PC-3 (cell line): ENCODE data around the gene ALDH5A1. TPM values are rescaled to one million over a fixed set of nuclear protein-coding genes. Genes with fewer than 3 reads are reported as not detected.

Experiments used
- ATAC-seq: fragments of 200-7000 bp; cut with Tn5 transposase; 2 replicates; pipeline ENCODE4 v1.9.1; 2020; ENCODE audit warnings: mild to moderate bottlenecking, moderate library complexity
- BruUV-seq: library from RNA; stranded (reverse); fragments of 400-500 nt; replicated peaks from 2 replicates; lab custom pipeline; 2021; lab: Mats Ljungman, UMichigan
- CTCF ChIA-PET: fragments of 300-600 bp; sonication (Branson Sonifier 250); formaldehyde crosslinking; loops from one replicate; lab custom pipeline; 2022; ENCODE audit warnings: antibody characterized with exemption; lab: Charles Lee
- POLR2A ChIA-PET: fragments of 300-600 bp; sonication (Branson Sonifier 250); formaldehyde crosslinking; loops from one replicate; lab custom pipeline; 2022; ENCODE audit warnings: antibody characterized with exemption; ENCODE audit not compliant: unreplicated experiment; lab: Charles Lee
- DNase-seq: peaks from one replicate; pipeline ENCODE4 v3.0.0-alpha.2; 2015
- H2AFZ ChIP-seq: fragments of 300-600 bp; sonication (generic); 2 replicates; pipeline ENCODE4 v1.6.0; 2016; ENCODE audit warnings: antibody characterized with exemption, low read length
- H3F3A ChIP-seq: fragments of 300-600 bp; sonication (generic); one replicate; pipeline ENCODE4 v1.6.0; 2017; ENCODE audit warnings: antibody characterized with exemption, low read length, control low read depth, mild to moderate bottlenecking; ENCODE audit not compliant: unreplicated experiment
- H3K27ac ChIP-seq: fragments of 300-600 bp; sonication (generic); 2 replicates; pipeline ENCODE4 v1.5.1; 2016; ENCODE audit warnings: mild to moderate bottlenecking, low read length
- H3K27me3 ChIP-seq: fragments of 300-600 bp; sonication (generic); 2 replicates; pipeline ENCODE4 v1.6.1; 2016; ENCODE audit warnings: low read length, mixed read lengths
- H3K36me3 ChIP-seq: fragments of 300-600 bp; sonication (generic); 2 replicates; pipeline ENCODE4 v1.6.1; 2016; ENCODE audit warnings: low read depth, mixed run types, low read length, mixed read lengths
- H3K4me1 ChIP-seq: fragments of 300-600 bp; sonication (generic); 2 replicates; pipeline ENCODE4 v1.5.1; 2016; ENCODE audit warnings: low read length; ENCODE audit not compliant: insufficient read depth
- H3K4me2 ChIP-seq: fragments of 300-600 bp; sonication (generic); 2 replicates; pipeline ENCODE4 v1.6.0; 2016; ENCODE audit warnings: low read length
- H3K4me3 ChIP-seq: fragments of 300-600 bp; sonication (generic); 2 replicates; pipeline ENCODE4 v1.5.1; 2016; ENCODE audit warnings: mild to moderate bottlenecking, low read length, mixed read lengths
- H3K79me2 ChIP-seq: fragments of 300-600 bp; sonication (generic); 2 replicates; pipeline ENCODE4 v1.6.1; 2017; ENCODE audit warnings: low read length, mixed read lengths
- H3K9ac ChIP-seq: fragments of 300-600 bp; sonication (generic); 2 replicates; pipeline ENCODE4 v1.6.0; 2016; ENCODE audit warnings: mild to moderate bottlenecking, low read length
- H3K9me2 ChIP-seq: fragments of 300-600 bp; sonication (generic); replicated peaks from 2 replicates; pipeline ENCODE4 v1.6.1; 2016; ENCODE audit warnings: mixed run types, low read length, mixed read lengths
- H3K9me3 ChIP-seq: fragments of 300-600 bp; sonication (generic); 2 replicates; pipeline ENCODE4 v1.6.1; 2016; ENCODE audit warnings: low read length, mixed read lengths
- H4K20me1 ChIP-seq: fragments of 300-600 bp; sonication (generic); 2 replicates; pipeline ENCODE4 v1.6.1; 2016; ENCODE audit warnings: low read length, mixed read lengths
- CTCF ChIP-seq: fragments of 300-600 bp; sonication (generic); conservative IDR thresholded peaks from 2 replicates; pipeline ENCODE4 v1.5.1; 2017; ENCODE audit warnings: antibody characterized with exemption, low read depth, mild to moderate bottlenecking, low read length
- EZH2 ChIP-seq: fragments of 300-600 bp; sonication (generic); IDR thresholded peaks from one replicate; pipeline ENCODE4 v1.6.1; 2017; ENCODE audit warnings: antibody characterized with exemption, mild to moderate bottlenecking, low read length; ENCODE audit not compliant: unreplicated experiment
- EZH2phosphoT487 ChIP-seq: fragments of 300-600 bp; sonication (generic); IDR thresholded peaks from 2 replicates; pipeline ENCODE4 v1.6.1; 2018; ENCODE audit warnings: mild to moderate bottlenecking, antibody characterized with exemption, low read length, borderline replicate concordance
- intact Hi-C: fragments of 100-400 bp; cut with micrococcal nuclease; formaldehyde crosslinking; loops from 2 replicates; pipeline ENCODE4 v1.9.0; 2023
- total RNA-seq: library from RNA; depleted of rRNA; stranded (reverse); fragments of >200 nt; gene quantifications from 2 replicates; pipeline ENCODE4 v1.2.3, GENCODE V29; 2014

Gene ALDH5A1
- total RNA-seq, 1 experiment from 2014 or later: 11.9 TPM

DNA sequence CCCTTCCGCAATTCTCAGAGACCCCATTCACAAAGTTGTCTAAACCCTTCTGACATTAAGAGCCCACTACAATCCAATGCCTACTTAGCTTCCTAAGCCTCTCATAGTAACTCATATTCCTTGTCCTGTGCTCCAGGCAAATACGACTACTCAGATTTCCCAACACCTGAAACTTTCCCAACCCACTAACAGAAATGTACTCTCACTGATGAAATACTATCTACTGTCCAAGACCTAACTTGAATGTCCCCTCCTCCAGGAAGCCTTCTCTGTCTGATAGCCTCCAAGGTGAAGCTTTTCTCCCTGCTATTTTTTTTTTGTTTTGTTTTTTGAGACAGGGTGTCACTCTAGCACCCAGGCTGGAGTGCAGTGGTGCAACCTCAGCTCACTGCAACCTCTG is 35.8 kb upstream of the ALDH5A1 start:
- TF ChIP-seq EZH2phosphoT487 (no peak), CTCF (no peak)
- Histone ChIP-seq H3F3A (no peaks in the 10 kb centered on the region), H3K4me1 (no peaks in the 10 kb centered on the region), H3K4me2 (no peak overlapping the region), H3K27ac (no peak overlapping the region), H3K9me2 (no peaks in the 10 kb centered on the region), H3K9me3 (no peaks in the 10 kb centered on the region), H2AFZ (no peak overlapping the region), H3K27me3 (no peaks in the 10 kb centered on the region), H3K9ac (no peak overlapping the region), H3K4me3 (no peak overlapping the region), H3K36me3 (no peaks in the 10 kb centered on the region), H3K79me2 (no peaks in the 10 kb centered on the region), H4K20me1 (no peaks in the 10 kb centered on the region)
- intact Hi-C loops: no loop called here
- no TSS peak for BruUV-seq
- ChIA-PET CTCF (no interaction called here), POLR2A (no interaction called here)
- ATAC-seq (no peak), DNase-seq (no peak)

DNA sequence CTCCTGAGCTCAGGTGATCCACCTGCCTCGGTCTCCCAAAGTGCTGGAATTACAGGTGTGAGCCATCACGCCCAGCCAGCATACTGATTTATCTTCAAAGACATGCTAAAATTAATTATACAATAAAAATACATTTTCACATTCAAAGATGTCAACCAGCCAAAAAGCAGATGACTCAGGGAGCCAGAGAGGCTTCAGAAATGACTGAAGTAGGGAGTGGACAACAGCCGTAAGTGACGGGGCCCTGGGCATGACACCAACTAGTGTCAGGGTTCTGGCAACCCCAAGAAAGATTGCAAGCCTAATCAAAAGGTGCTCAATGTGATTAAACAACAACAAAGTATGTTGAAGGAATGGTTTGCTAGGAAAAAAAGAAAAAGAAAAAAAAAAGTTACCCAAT is 33.8 kb upstream of the ALDH5A1 start:
- no TSS peak for BruUV-seq
- H3K9me2 ChIP-seq: no peaks in the 10 kb centered on the region
- ATAC-seq (peak; percentile 62), DNase-seq (peak; percentile 29)
- TF ChIP-seq CTCF (no peak), EZH2phosphoT487 (no peak), EZH2 (no peak)
- no peak overlapping the region for H3K9ac ChIP-seq
- H3K36me3 ChIP-seq: no peaks in the 10 kb centered on the region
- no peak overlapping the region for H2AFZ ChIP-seq
- H3K4me2 ChIP-seq: no peak overlapping the region
- intact Hi-C loops: no loop called here
- H3K79me2 ChIP-seq: no peaks in the 10 kb centered on the region
- peaks cover 5% of the 10 kb centered on the region; the same call in 1 of the 2 replicates for H3K4me1 ChIP-seq
- no peak overlapping the region for H3K4me3 ChIP-seq
- POLR2A ChIA-PET: no interaction called here
- H4K20me1 ChIP-seq: no peaks in the 10 kb centered on the region
- H3K9me3 ChIP-seq: no peaks in the 10 kb centered on the region
- CTCF ChIA-PET: no interaction called here
- H3K27ac ChIP-seq: no peak overlapping the region
- no peaks in the 10 kb centered on the region for H3K27me3 ChIP-seq
- H3F3A ChIP-seq: no peaks in the 10 kb centered on the region

GRCh38 chr6:24464253-24465038 is 30.3 kb upstream of the ALDH5A1 start:
- H3K4me1 ChIP-seq: peaks cover 5% of the 10 kb centered on the region; the same call in 1 of the 2 replicates
- intact Hi-C loops: no loop called here
- H3K9me3 ChIP-seq: no peaks in the 10 kb centered on the region
- TF ChIP-seq CTCF (no peak), EZH2phosphoT487 (no peak), EZH2 (no peak)
- H3K9ac ChIP-seq: no peak overlapping the region
- H3K36me3 ChIP-seq: no peaks in the 10 kb centered on the region
- ChIA-PET POLR2A (interaction anchor here (0.6 kb wide), 1 partner anchor 1557 kb away, joined by 7 read pairs; a partner anchor contains a TSS), CTCF (no interaction called here)
- no peak overlapping the region for H2AFZ ChIP-seq
- H3K4me2 ChIP-seq: no peak overlapping the region
- DNase-seq (peak; percentile 58), ATAC-seq (peak; percentile 79)
- no peaks in the 10 kb centered on the region for H3K79me2 ChIP-seq
- H3K27ac ChIP-seq: no peak overlapping the region
- no peaks in the 10 kb centered on the region for H4K20me1 ChIP-seq
- H3F3A ChIP-seq: no peaks in the 10 kb centered on the region
- H3K27me3 ChIP-seq: no peaks in the 10 kb centered on the region
- no peak overlapping the region for H3K4me3 ChIP-seq
- no TSS peak for BruUV-seq
- no peaks in the 10 kb centered on the region for H3K9me2 ChIP-seq
